Endothelial cell of hepatic sinusoid (primary cell): ENCODE results near the gene BMP8B.
"Not testable (repeated sequence)": the region's sequence is repeated elsewhere in the genome, so short reads cannot be mapped to it uniquely, and the experiment has no call there.

Experiments used
- in situ Hi-C: cut with HindIII; loops from 2 replicates; pipeline ENCODE4 v1.10.0; 2017; ENCODE audit warnings: low sequenced_read_pairs

BMP8B gene

GRCh38 chr1:39779821-39780220 is 8.8 kb downstream of the BMP8B start:
- in situ Hi-C loops = no loop called here

- in situ Hi-C loops = no loop called here
These were observed 9.5 kb downstream of the BMP8B start for GRCh38 chr1:39779137-39779536.

- in situ Hi-C loops = not testable (repeated sequence)
These were observed 10.1 kb downstream of the BMP8B start for GRCh38 chr1:39778463-39779099.

DNA sequence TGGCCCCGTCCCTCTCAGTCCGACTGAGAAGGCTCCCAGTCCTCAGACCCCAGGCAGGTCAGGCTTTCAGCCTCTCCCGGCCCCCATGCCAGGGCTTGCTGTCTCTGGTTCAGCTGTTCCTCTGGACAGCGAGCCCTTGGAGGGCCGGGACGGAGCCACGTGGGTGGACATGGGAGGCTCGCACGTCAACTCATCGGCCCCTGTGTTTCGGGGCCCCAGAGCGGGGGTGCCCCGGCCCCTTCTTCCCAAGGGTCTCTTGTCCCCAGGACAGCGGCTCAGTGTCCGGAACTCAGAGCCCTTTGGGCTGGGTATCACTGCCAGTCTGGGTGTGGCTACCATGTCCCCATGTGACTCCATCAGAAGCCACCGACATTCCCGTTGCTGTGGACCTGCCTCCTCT is 10.8 kb downstream of the BMP8B start:
- in situ Hi-C loops = not testable (repeated sequence)

GRCh38 chr1:39777306-39777705 is 11.4 kb downstream of the BMP8B start:
- in situ Hi-C loops = no loop called here

DNA sequence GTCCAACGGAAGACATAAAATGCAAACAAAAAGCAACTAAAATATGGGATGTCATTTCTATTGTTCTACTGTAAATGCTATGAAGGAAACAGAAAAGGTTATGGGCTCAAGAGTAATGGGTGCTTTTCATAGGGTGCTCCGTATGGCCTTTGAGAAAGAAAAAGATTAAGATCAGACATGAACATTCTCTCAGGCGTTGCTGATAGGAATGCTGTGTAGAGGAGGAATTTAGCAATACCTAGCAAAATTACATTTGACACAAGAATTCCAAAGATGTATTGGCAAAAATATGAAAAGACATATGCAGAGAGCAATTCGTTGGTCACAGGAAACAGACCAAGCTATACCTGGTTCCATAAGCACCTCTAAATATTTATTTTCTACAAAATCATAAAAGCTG is 11.8 kb downstream of the BMP8B start:
- in situ Hi-C loops = no loop called here

DNA sequence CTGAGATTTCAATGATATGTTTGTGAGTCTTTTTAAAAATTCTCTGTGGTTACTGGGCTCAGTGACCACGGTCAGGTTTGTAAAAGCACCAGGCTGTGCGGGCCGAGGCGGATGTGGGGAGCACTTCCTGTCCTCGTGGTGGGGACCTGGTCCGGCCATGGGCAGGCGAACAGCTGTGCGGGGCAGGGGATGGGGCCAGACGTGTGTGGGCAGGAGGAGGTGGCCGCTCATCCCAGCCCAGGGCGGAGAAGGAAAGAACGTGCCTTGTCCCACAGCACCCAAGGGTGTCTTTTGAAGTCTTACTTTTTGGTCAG is 12.3 kb downstream of the BMP8B start:
- in situ Hi-C loops = no loop called here

- in situ Hi-C loops = not testable (repeated sequence)
These were observed 12.8 kb downstream of the BMP8B start for GRCh38 chr1:39775676-39776399.

GRCh38 chr1:39775141-39775540 is 13.5 kb downstream of the BMP8B start:
- in situ Hi-C loops = not testable (repeated sequence)

GRCh38 chr1:39773369-39773979 is 15.2 kb downstream of the BMP8B start:
- in situ Hi-C loops = not testable (repeated sequence)

GRCh38 chr1:39771022-39771532 is 17.6 kb downstream of the BMP8B start, which contains the start of gene OXCT2:
Gene OXCT2, minus strand, starts transcription at chr1:39771348. Its CDS starts 93 bp downstream, at chr1:39771255.
- in situ Hi-C loops = not testable (repeated sequence)

DNA sequence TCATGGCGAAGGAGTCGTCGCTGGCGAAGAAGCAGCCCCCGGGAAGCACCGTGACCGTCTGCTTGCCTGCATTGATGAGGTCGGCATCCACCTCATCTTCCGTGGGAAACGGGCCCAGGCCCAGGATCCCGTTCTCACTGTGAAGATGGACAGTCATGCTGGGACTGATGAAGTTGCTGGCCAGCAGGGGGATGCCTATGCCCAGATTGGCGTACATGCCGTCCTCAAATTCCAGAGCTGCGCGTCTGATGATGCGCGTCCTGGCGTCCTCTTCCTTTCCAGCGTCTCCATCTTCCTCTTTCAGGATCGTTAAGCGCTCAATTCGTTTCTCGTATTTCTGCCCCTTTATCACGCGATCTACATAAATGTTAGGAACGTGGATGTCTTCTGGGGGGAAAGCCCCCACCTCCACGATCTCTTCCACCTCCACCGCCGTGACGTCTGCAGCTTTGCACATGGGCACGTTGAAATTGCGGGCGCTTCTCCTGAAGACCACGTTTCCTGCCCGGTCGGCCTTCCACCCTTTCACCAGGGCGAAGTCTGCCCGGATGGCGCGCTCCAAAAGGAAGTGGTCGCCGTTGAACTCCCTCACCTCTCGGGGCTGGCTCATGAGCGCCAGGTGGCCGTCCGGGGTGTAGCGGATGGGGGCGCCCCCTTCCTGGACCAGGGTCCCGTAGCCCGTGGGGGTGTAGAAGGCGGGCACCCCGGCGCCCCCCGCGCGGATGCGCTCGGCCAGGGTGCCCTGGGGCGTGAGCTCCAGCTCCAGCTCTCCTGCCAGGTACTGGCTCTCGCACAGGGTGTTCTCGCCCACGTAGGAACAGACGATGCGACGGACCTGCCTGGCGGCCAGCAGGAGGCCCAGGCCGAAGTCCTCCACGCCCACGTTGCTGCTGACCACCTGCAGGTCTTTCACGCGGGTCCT is 18.3 kb downstream of the BMP8B start:
- in situ Hi-C loops = not testable (repeated sequence)

DNA sequence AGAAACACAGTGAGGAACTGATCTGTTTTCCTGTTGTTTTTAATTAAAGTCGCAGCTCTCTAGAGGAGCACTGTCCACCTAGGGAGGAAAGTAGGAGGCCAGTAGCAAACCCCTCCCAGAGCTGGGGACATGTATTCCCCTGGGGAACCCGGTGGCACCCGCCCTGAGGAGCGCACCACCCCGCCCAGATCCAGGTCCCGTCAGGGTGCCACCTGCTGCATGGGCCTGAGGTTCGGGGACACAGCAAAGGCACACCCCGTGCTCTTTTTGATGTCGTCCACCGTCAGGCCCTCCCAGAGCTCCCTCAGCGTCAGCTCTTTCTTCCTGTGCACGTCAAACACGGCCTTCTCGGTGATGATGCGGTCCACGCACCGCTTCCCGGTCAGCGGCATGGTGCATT is 19.2 kb downstream of the BMP8B start:
- in situ Hi-C loops = not testable (repeated sequence)

DNA sequence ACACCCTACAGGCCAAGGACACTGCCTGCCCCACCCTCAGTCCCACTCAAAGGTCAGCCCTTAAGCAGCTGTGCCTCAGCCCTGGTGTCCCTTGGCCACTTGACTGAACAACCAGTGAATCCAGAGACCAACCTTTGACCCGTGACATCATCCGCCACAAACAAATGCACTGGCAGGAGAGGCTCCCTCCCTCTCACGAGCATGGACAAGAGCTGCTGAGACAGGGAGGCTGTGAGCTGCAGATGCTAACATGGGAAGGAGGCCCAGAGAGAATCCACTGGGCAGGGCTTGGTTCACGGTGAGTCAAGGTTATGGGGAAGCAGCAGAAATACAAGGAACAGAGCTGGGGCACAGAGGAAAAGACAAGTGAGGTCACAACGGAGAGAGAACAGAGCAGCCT is 22.2 kb downstream of the BMP8B start:
- in situ Hi-C loops = not testable (repeated sequence)

GRCh38 chr1:39764512-39764911 is 24.2 kb downstream of the BMP8B start:
- in situ Hi-C loops = not testable (repeated sequence)

DNA sequence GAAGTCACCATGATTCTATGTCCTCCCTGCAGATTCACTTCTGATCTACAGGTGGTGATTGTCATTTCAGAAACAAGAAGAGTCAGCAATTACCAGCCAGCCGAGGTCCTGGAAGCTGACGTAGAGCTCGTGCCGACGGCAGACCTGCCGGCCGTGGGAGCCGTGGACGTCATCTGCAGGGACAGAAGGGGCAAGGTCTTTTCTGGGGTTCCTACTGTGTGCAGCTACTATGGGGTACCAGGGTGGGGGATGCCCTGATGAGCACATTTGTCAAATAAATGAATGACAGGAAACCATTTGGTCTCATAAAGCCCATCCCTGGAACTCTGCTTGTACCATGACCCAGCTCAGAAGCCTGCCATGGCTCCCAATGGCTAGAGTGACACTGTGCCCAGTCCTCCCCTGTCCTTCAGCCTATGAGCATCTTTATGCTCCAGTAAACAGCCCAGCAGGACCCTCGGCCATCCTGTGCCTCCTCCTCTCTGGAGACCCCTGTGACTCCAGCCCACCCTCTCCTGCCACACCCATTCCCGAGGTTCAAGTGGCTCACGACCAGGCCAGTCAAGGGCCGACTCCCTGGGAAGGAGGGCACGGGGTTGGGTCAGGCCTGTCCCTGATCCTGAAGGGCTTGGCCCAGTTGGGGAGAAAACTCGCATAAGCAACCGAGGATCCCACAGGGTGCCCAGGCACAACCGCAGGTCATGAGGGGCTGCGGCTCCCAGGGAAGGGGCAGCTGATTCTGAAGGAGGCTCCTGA is 24.9 kb downstream of the BMP8B start:
- in situ Hi-C loops = not testable (repeated sequence)

- in situ Hi-C loops = no loop called here
These were observed 25.8 kb downstream of the BMP8B start for GRCh38 chr1:39762550-39763540.

GRCh38 chr1:39761557-39762260 is 27.0 kb downstream of the BMP8B start:
- in situ Hi-C loops = no loop called here
